CD4-positive, alpha-beta memory T cell (primary cell): ENCODE data around the gene B4GALNT1. TPM values are rescaled to one million over a fixed set of nuclear protein-coding genes. Genes with fewer than 3 reads are reported as not detected.

Experiments
- CTCF ChIA-PET: fragments of 350-600 bp; sonication (Branson Sonifier 250); formaldehyde crosslinking; loops from one replicate; lab custom pipeline; 2021; ENCODE audit warnings: inconsistent platforms; ENCODE audit not compliant: partially characterized antibody; lab: Charles Lee
- POLR2A ChIA-PET: fragments of 350-600 bp; sonication (Branson Sonifier 250); formaldehyde crosslinking; loops from one replicate; lab custom pipeline; 2021; ENCODE audit not compliant: partially characterized antibody; lab: Charles Lee
- DNase-seq, 5 donors: peaks; one replicate each; pipeline versions ENCODE4 v3.0.0 to v3.0.0-alpha.2; 2020 to 2022; ENCODE audit warnings: mixed read lengths in 1 of 5
- H3K27ac ChIP-seq: one replicate; pipeline ENCODE4 v1.7.0; 2013; ENCODE audit warnings: low read depth, low read length
- H3K27me3 ChIP-seq: 2 replicates; pipeline ENCODE4 v1.7.0; 2013; ENCODE audit warnings: mild to moderate bottlenecking, low read length, moderate library complexity; ENCODE audit not compliant: insufficient read depth
- H3K36me3 ChIP-seq: 2 replicates; pipeline ENCODE4 v1.7.0; 2013; ENCODE audit warnings: mild to moderate bottlenecking, low read length, moderate library complexity; ENCODE audit not compliant: insufficient read depth
- H3K4me1 ChIP-seq: 2 replicates; pipeline ENCODE4 v1.7.0; 2013; ENCODE audit warnings: mild to moderate bottlenecking, low read length, moderate library complexity; ENCODE audit not compliant: insufficient read depth
- H3K4me3 ChIP-seq, 2 donors: one replicate each; pipeline ENCODE4 v1.7.0; 2013; ENCODE audit warnings: low read length in 2 of 2, mild to moderate bottlenecking in 1 of 2
- H3K9me3 ChIP-seq, 2 donors: one replicate each; pipeline ENCODE4 v1.7.0; 2013; ENCODE audit warnings: low read length in 2 of 2, control low read depth in 1 of 2; ENCODE audit not compliant: control insufficient read depth in 1 of 2
- H3K27ac Mint-ChIP-seq, 7 donors: one replicate each; pipeline ENCODE4 v1.8.0; 2020 to 2021; ENCODE audit warnings: mixed read lengths in 7 of 7, mild to moderate bottlenecking in 6 of 7, inconsistent platforms in 3 of 7, moderate library complexity in 3 of 7
- H3K27me3 Mint-ChIP-seq, 2 donors: one replicate each; pipeline ENCODE4 v1.8.0; 2020 to 2021; ENCODE audit warnings: mixed read lengths in 2 of 2
- H3K36me3 Mint-ChIP-seq, 2 donors: one replicate each; pipeline ENCODE4 v1.8.0; 2020 to 2021; ENCODE audit warnings: mixed read lengths in 2 of 2, inconsistent platforms in 1 of 2, mild to moderate bottlenecking in 1 of 2
- H3K4me1 Mint-ChIP-seq, 4 donors: one replicate each; pipeline ENCODE4 v1.8.0; 2020 to 2021; ENCODE audit warnings: mixed read lengths in 4 of 4, mild to moderate bottlenecking in 1 of 4
- H3K4me3 Mint-ChIP-seq, 8 donors: one replicate each; pipeline ENCODE4 v1.8.0; 2020 to 2021; ENCODE audit warnings: mixed read lengths in 8 of 8, mild to moderate bottlenecking in 7 of 8, moderate library complexity in 6 of 8, inconsistent platforms in 3 of 8
- H3K9me3 Mint-ChIP-seq, 8 donors: one replicate each; pipeline ENCODE4 v1.8.0; 2020 to 2021; ENCODE audit warnings: mixed read lengths in 8 of 8, mild to moderate bottlenecking in 5 of 8, inconsistent platforms in 3 of 8, moderate library complexity in 1 of 8
- intact Hi-C: fragments of 100-400 bp; cut with micrococcal nuclease; formaldehyde crosslinking; loops from one replicate; pipeline ENCODE4 v1.15.1; 2023
- polyA plus RNA-seq, 2 donors: library from polyadenylated mRNA; unstranded; fragments of 300-500 nt; fragmentation: Illumina TruSeq; gene quantifications; one replicate each; pipeline ENCODE4 v1.2.3, GENCODE V29; 2021
- total RNA-seq, 2 experiments: library from RNA; stranded (reverse); gene quantifications; one replicate each; pipeline ENCODE4 v1.2.3, GENCODE V29; 2021

Gene B4GALNT1
- total and polyA plus RNA-seq, 4 experiments from 2014 or later = not detected

- Histone ChIP-seq H3K9me3 (no peaks in the 10 kb centered on the region), H3K27ac (no peak overlapping the region), H3K4me3 (no peak overlapping the region), H3K4me1 (peaks cover 24% of the 10 kb centered on the region), H3K27me3 (peaks cover 43% of the 10 kb centered on the region), H3K36me3 (no peaks in the 10 kb centered on the region)
- intact Hi-C loops = no loop called here
- H3K4me3 Mint-ChIP-seq = no peak overlapping the region
- DNase-seq = no peak
- CTCF ChIA-PET = interaction anchor here (1.0 to 5.3 kb wide), 2 partner anchors 32 to 35 kb away, joined by 3 to 36 read pairs; no protein-coding TSS in a partner anchor
- peaks cover 15 to 28% (median 20%) of the 10 kb centered on the region in 4 donors for H3K4me1 Mint-ChIP-seq
- H3K27me3 Mint-ChIP-seq = peaks cover 36 to 65% of the 10 kb centered on the region in 2 donors
- H3K27ac Mint-ChIP-seq = no peak overlapping the region
- no peaks in the 10 kb centered on the region for H3K9me3 Mint-ChIP-seq
- POLR2A ChIA-PET = interaction anchor here (1.0 to 1.3 kb wide), 3 partner anchors 11 to 25 kb away, joined by 3 read pairs; partner anchors contain the start of gene PIP4K2C
- no peaks in the 10 kb centered on the region for H3K36me3 Mint-ChIP-seq
Observed at GRCh38 chr12:57616383-57617101, 16.5 kb downstream of the B4GALNT1 start.

DNA sequence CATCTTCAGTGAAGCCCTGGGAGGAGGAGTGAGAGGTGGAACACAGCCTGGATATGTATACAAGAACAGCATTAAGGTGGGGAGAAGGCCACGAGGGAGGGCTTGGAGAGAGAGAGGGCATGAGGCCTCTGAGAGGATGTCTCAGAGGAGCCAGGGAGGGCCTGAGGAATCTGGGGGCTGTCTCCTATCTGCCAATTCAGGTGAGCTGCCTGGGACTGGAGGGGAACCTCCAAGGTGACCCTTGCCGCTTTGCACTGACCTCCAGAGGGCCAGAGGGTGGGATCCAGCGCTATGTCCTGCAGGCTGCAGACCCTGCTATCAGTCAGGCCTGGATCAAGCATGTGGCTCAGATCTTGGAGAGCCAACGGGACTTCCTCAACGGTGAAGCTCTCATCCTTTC lies 17.4 kb downstream of the B4GALNT1 start:
- H3K4me1 Mint-ChIP-seq = peaks cover 8 to 22% (median 14%) of the 10 kb centered on the region in 4 donors
- H3K4me3 Mint-ChIP-seq = peak overlapping the region in 1 of 8 donors; percentile 43
- ChIA-PET POLR2A (interaction anchor here (1.0 to 1.3 kb wide), 2 partner anchors 10 to 12 kb away, joined by 3 read pairs; no protein-coding TSS in a partner anchor), CTCF (interaction anchor here (1.0 to 5.3 kb wide), 2 partner anchors 31 to 34 kb away, joined by 3 to 36 read pairs; no protein-coding TSS in a partner anchor)
- H3K9me3 ChIP-seq = no peaks in the 10 kb centered on the region
- H3K4me1 ChIP-seq = peaks cover 20% of the 10 kb centered on the region
- H3K36me3 ChIP-seq = no peaks in the 10 kb centered on the region
- H3K27me3 Mint-ChIP-seq = peaks cover 27 to 56% of the 10 kb centered on the region in 2 donors
- DNase-seq = no peak
- no peak overlapping the region for H3K4me3 ChIP-seq
- H3K9me3 Mint-ChIP-seq = no peaks in the 10 kb centered on the region
- H3K27ac ChIP-seq = no peak overlapping the region
- H3K27ac Mint-ChIP-seq = no peak overlapping the region
- H3K27me3 ChIP-seq = peaks cover 34% of the 10 kb centered on the region
- intact Hi-C loops = no loop called here
- no peaks in the 10 kb centered on the region for H3K36me3 Mint-ChIP-seq

GRCh38 chr12:57614948-57615500 lies 18.0 kb downstream of the B4GALNT1 start:
- Histone ChIP-seq H3K4me3 (no peak overlapping the region), H3K27me3 (peaks cover 28% of the 10 kb centered on the region), H3K9me3 (no peaks in the 10 kb centered on the region), H3K27ac (no peak overlapping the region), H3K4me1 (peaks cover 19% of the 10 kb centered on the region), H3K36me3 (no peaks in the 10 kb centered on the region)
- ChIA-PET CTCF (interaction anchor here (1.6 to 5.3 kb wide), 2 partner anchors 18 to 31 kb away, joined by 5 to 36 read pairs; partner anchors contain the start of gene B4GALNT1), POLR2A (interaction anchor here (1.3 kb wide), 1 partner anchor 9 kb away, joined by 3 read pairs; no protein-coding TSS in a partner anchor)
- Mint-ChIP-seq H3K4me3 (peak overlapping the region in 1 of 8 donors; percentile 32), H3K36me3 (no peaks in the 10 kb centered on the region), H3K27me3 (peaks cover 23 to 51% of the 10 kb centered on the region in 2 donors), H3K9me3 (no peaks in the 10 kb centered on the region), H3K4me1 (peaks cover 10 to 21% (median 13%) of the 10 kb centered on the region in 4 donors), H3K27ac (no peak overlapping the region)
- DNase-seq = no peak
- intact Hi-C loops = loop anchor here (5.0 kb wide), 1 partner anchor 93 kb away; the partner anchor contains the start of genes DDIT3 and MBD6

- CTCF ChIA-PET = interaction anchor here (1.6 to 5.3 kb wide), 3 partner anchors 8 to 30 kb away, joined by 5 to 36 read pairs (median 7); partner anchors contain the start of gene B4GALNT1
- POLR2A ChIA-PET = no interaction called here
- Mint-ChIP-seq H3K36me3 (no peaks in the 10 kb centered on the region), H3K9me3 (no peaks in the 10 kb centered on the region), H3K4me3 (peak overlapping the region in 1 of 8 donors; percentile 32), H3K27ac (no peak overlapping the region), H3K27me3 (peaks cover 23 to 47% of the 10 kb centered on the region in 2 donors), H3K4me1 (peaks cover 8 to 19% (median 12%) of the 10 kb centered on the region in 4 donors)
- no peaks in the 10 kb centered on the region for H3K9me3 ChIP-seq
- H3K4me3 ChIP-seq = no peak overlapping the region
- H3K4me1 ChIP-seq = peaks cover 12% of the 10 kb centered on the region
- peaks cover 22% of the 10 kb centered on the region for H3K27me3 ChIP-seq
- DNase-seq = no peak
- intact Hi-C loops = loop anchor here (5.0 kb wide), 1 partner anchor 92 kb away; the partner anchor contains the start of genes DDIT3 and MBD6
- no peak overlapping the region for H3K27ac ChIP-seq
- no peaks in the 10 kb centered on the region for H3K36me3 ChIP-seq
Observed at GRCh38 chr12:57614178-57614947, 18.6 kb downstream of the B4GALNT1 start.

- Histone ChIP-seq H3K9me3 (no peaks in the 10 kb centered on the region), H3K27ac (no peak overlapping the region), H3K4me3 (no peak overlapping the region), H3K36me3 (no peaks in the 10 kb centered on the region), H3K27me3 (peaks cover 15% of the 10 kb centered on the region), H3K4me1 (peaks cover 9% of the 10 kb centered on the region)
- H3K9me3 Mint-ChIP-seq = no peaks in the 10 kb centered on the region
- no peak for DNase-seq
- CTCF ChIA-PET = interaction anchor here (1.6 to 5.3 kb wide), 3 partner anchors 9 to 29 kb away, joined by 5 to 36 read pairs (median 7); partner anchors contain the start of gene B4GALNT1
- intact Hi-C loops = loop anchor here (5.0 kb wide), 1 partner anchor 91 kb away; the partner anchor contains the start of genes DDIT3 and MBD6
- H3K4me1 Mint-ChIP-seq = peaks cover 3 to 12% (median 6%) of the 10 kb centered on the region in 4 donors
- POLR2A ChIA-PET = no interaction called here
- H3K27ac Mint-ChIP-seq = no peak overlapping the region
- H3K36me3 Mint-ChIP-seq = peaks cover 0 to 2% of the 10 kb centered on the region in 2 donors
- no peak overlapping the region for H3K4me3 Mint-ChIP-seq
- H3K27me3 Mint-ChIP-seq = peaks cover 15 to 39% of the 10 kb centered on the region in 2 donors
Observed at GRCh38 chr12:57613427-57614109, 19.4 kb downstream of the B4GALNT1 start.

- H3K36me3 ChIP-seq = no peaks in the 10 kb centered on the region
- ChIA-PET CTCF (interaction anchor here (1.9 to 5.3 kb wide), 2 partner anchors 9 to 29 kb away, joined by 7 to 36 read pairs; no protein-coding TSS in a partner anchor), POLR2A (interaction anchor here (0.7 kb wide), 1 partner anchor 9 kb away, joined by 3 read pairs; no protein-coding TSS in a partner anchor)
- Mint-ChIP-seq H3K9me3 (no peaks in the 10 kb centered on the region), H3K27me3 (peaks cover 9 to 35% of the 10 kb centered on the region in 2 donors), H3K27ac (peak overlapping the region in 1 of 7 donors; percentile 37), H3K36me3 (peaks cover 0 to 3% of the 10 kb centered on the region in 2 donors), H3K4me3 (peak overlapping the region in 3 of 8 donors; percentile 12 to 79 (median 14)), H3K4me1 (peaks cover 3 to 12% (median 6%) of the 10 kb centered on the region in 4 donors)
- intact Hi-C loops = loop anchor here (5.0 kb wide), 1 partner anchor 91 kb away; the partner anchor contains the start of genes DDIT3 and MBD6
- no peaks in the 10 kb centered on the region for H3K9me3 ChIP-seq
- peaks cover 15% of the 10 kb centered on the region for H3K27me3 ChIP-seq
- peaks cover 9% of the 10 kb centered on the region for H3K4me1 ChIP-seq
- no peak for DNase-seq
- no peak overlapping the region for H3K27ac ChIP-seq
- H3K4me3 ChIP-seq = no peak overlapping the region
Observed at GRCh38 chr12:57612711-57613426, 20.1 kb downstream of the B4GALNT1 start.
